H1 (cell line): ENCODE measurements around the gene COL27A1. TPM values are rescaled to one million over a fixed set of nuclear protein-coding genes. Genes with fewer than 3 reads are reported as not detected.

Experiments
- ATF3 ChIP-seq: IDR thresholded peaks from 2 replicates; pipeline ENCODE4 v1.6.1; 2011; ENCODE audit warnings: low read depth, mild to moderate bottlenecking, low read length; ENCODE audit not compliant: insufficient read depth
- BCL11A ChIP-seq, 2 experiments: IDR thresholded peaks; one replicate each; pipeline ENCODE4 v1.6.1; 2011; ENCODE audit warnings: low read depth in 2 of 2, low read length in 2 of 2, mild to moderate bottlenecking in 2 of 2
- YY1 ChIP-seq: IDR thresholded peaks from 2 replicates; pipeline ENCODE4 v1.6.1; 2011; ENCODE audit warnings: low read depth, mild to moderate bottlenecking, low read length
- polyA plus RNA-seq, 7 experiments: library from polyadenylated mRNA; depleted of rRNA in 3 of 7; stranded (reverse) in 5 of 7; unstranded in 2 of 7; fragments of >200 nt in 5 of 7; fragments of 200-250 nt in 2 of 7; gene quantifications; 1 replicate in 5 of 7; 2 replicates in 1 of 7; 4 replicates in 1 of 7; pipeline versions ENCODE4 v1.2.1 to v1.2.3, GENCODE V29; 2011 to 2013; ENCODE audit warnings: missing spikeins in 2 of 7, mixed read lengths in 2 of 7
- total RNA-seq: library from RNA; stranded (reverse); fragmentation: NEBNext Ultra II Directional; extraction: Animal tissue kit (Norgen Biotek cat#: 25700); gene quantifications from 2 replicates; pipeline ENCODE4 v1.2.1, GENCODE V29; 2021

COL27A1 gene
- total and polyA plus RNA-seq, 2 of the 8 experiments (the other 6 are each of a cell fraction or from before 2014, with no cell fraction given), result 15.1 to 22.8 TPM

GRCh38 chr9:114179516-114179915 is 24.2 kb downstream of the COL27A1 start (continued):
- TF ChIP-seq ATF3 (no peak), YY1 (no peak), BCL11A (IDR thresholded peaks at IDR 0.05; ENCODE audit: low read depth in 2 of 2, low read length in 2 of 2) (no peak)
